ENCODE measurements around the gene ANKRD36.
A peak's percentile ranks its signal among the peaks of the same experiment; 100 is the strongest.
"Not testable (repeated sequence)": the region's sequence is repeated elsewhere in the genome, so short reads cannot be mapped to it uniquely, and the experiment has no call there.

Gene ANKRD36

DNA sequence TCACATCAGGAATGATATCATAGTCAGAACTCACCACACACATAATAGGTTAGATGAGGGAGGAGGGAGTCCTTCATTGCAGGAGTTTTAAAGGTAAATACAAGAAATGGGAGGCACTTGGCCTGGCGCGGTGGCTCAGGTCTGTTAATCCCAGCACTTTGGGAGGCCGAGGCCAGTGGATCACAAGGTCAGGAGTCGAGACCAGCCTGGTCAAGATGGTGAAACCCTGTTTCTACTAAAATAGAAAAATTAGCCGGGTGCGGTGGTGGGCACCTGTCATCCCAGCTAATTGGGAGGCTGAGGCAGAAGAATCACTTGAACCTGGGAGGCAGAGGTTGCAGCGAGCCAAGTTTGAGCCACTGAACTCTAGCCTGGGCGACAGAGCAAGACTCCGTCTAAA lies 1.7 kb upstream of the ANKRD36 start:
- DNase-seq (ENCODE audit: low read depth, low spot score); H3K4me3 ChIP-seq (ENCODE audit: low read length): not testable (repeated sequence)

DNA sequence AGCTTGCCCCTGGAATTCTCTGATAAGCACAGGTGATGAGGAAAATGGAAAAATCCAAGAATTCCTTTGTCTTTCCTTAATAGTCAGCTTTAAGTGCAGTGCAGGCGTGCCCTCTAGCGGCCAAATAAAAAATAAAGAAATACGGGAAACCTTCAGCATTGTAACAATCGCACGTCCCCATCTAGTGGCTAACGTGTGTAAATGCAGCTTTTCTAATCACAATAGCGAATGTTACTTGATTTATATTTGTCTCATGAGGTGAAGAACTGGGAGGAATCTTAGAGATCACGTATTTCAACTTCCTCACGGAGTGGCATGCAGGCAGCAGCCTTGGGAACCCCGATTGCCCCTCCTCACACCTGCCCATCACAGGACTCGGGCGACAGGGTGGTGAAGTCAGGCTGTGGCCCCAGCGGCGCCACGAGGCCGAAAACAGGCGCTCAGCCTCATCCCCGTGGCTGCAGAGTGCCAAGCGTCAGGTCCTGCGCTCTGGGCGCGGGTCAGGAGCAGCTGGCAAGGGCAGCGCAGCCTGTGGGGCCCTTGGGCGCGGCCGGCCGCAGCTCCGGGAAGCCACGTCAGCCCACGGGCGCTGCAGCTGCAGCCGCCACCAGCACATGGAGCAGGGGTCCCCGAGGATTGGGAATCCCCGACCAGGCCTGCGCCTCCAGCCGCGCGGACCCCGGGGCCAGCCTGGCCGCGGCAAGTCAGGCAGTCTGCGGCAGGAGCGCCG lies 468 bp upstream of the ANKRD36 start:
- peak; percentile 42 for DNase-seq (ENCODE audit: low read depth, low spot score)
- peak overlapping the region; percentile 78 for H3K4me3 ChIP-seq (ENCODE audit: low read length)

DNA sequence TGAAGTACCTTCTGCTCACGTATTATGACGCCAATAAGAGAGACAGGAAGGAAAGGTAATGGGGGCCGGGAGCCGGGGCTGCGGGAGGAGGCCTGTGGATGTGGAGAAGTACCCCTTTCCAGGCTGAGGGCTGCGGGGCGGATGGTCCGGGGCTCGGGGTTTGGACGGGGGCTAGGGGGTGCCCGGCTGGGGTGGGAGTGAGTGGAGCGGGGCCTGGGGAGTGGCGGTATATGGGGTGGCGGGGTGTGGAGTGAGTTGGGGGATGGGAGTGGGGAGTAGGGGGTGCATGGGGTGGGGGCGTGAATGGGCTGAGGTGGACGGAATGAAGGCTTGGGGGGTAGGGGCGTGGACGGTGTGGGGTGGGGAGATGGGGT lies 916 bp downstream of the ANKRD36 start:
- not testable (repeated sequence) for DNase-seq (ENCODE audit: low read depth, low spot score)
- peak overlapping the region; percentile 78 for H3K4me3 ChIP-seq (ENCODE audit: low read length)

DNA sequence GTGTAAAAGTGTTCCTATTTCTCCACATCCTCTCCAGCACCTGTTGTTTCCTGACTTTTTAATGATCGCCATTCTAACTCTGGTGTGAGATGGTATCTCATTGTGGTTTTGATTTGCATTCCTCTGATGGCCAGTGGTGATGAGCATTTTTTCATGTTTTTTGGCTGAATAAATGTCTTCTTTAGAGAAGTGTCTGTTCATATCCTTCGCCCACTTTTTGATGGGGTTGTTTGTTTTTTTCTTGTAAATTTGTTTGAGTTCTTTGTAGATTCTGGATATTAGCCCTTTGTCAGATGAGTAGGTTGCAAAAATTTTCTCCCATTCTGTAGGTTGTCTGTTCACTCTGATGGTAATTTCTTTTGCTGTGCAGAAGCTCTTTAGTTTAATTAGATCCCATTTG lies 16.1 kb downstream of the ANKRD36 start:
- not testable (repeated sequence) for DNase-seq (ENCODE audit: low read depth, low spot score); H3K4me3 ChIP-seq (ENCODE audit: low read length)

DNA sequence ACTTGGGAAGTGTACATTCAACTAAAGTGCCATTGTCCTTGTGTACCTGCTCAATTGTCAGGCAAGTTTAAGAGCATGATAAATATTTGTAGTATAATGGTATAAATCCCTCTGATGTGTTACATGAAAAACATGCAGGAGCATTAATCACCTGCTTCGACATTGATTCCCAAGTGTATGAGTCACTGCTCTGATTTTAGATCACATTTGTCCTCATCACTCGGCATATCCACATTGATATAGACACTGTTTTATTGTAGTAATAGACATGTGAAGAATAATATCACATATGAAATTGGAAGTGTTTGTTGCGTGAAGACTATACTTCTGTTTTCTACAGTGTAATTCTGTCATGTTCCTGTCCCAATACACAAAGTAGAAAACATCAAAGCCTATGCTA lies 31.1 kb downstream of the ANKRD36 start:
- not testable (repeated sequence) for H3K4me3 ChIP-seq (ENCODE audit: low read length); DNase-seq (ENCODE audit: low read depth, low spot score)

DNA sequence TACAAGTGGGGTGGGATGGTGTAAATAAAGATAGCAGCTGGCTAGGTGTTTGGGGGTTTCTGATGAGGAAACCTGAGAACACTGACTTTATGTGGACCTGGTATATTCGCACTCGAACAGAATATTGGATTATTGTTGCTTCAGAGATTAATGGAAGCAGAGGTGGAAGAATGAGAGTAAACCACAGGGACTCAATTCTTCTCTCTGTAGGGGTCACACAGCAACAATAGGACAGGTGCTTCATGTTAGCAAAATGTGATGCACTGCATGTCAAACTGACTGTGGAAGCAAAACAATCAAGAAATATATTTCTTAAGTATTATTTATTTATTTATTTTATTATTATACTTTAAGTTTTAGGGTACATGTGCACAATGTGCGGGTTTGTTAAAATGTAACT lies 53.6 kb downstream of the ANKRD36 start:
- H3K4me3 ChIP-seq (ENCODE audit: low read length); DNase-seq (ENCODE audit: low read depth, low spot score): not testable (repeated sequence)

DNA sequence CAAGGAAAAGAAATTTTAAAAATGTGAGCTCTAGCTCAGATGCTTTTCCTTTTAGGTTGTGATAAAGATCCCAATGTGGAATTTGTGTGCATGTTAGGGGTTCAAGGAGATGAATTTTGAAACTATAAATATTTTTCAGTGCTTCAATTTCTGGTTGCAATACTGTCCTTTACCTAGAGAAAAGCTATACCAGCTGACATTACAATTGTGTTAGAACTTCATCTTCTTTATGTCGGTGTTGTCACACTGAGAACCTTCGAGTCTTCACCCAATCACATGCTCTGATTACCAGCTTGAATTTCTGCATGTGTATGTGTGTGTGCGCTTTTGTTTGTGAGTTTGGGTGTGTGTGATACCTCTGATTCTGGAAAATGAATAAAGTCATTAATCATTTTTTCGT lies 55.0 kb downstream of the ANKRD36 start:
- H3K4me3 ChIP-seq (ENCODE audit: low read length); DNase-seq (ENCODE audit: low read depth, low spot score): not testable (repeated sequence)

DNA sequence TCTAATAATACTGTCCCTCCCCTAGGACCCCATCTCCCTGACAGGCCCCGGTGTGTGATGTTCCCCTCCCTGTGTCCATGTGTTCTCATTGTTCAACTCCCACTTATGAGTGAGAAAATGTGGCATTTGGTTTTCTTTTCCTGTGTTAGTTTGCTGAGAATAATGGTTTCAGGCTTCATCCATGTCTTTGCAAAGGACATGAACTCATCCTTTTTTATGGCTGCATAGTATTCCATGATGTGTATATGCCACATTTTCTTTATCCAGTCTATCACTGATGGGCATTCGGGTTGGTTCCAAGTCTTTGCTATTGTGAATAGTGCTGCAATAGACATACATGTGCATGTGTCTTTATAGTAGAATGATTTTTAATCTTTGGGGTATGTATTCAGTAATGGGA lies 55.6 kb downstream of the ANKRD36 start:
- not testable (repeated sequence) for H3K4me3 ChIP-seq (ENCODE audit: low read length)

DNA sequence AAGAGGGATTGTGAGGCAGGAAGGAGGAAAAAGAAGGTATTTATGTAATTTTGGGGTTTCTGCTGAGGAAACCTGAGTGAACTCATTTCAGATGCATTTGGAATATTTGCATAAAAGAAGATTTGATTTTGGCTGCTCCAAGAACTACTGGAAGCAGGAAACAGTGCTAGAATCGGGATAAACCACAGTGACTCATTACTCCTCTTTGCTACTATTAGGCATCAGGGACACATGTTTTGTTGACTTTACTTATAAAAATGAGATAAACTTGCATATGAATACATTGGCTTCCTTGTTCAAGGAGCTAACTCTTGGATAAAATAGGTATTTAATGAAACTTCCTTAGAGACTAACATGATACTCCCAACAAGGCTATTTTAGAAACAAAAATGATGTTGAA lies 67.4 kb downstream of the ANKRD36 start:
- not testable (repeated sequence) for H3K4me3 ChIP-seq (ENCODE audit: low read length); DNase-seq (ENCODE audit: low read depth, low spot score)

More for the DNA sequence above, 55.6 kb downstream of the ANKRD36 start:
- DNase-seq (ENCODE audit: low read depth, low spot score): not testable (repeated sequence)

DNA sequence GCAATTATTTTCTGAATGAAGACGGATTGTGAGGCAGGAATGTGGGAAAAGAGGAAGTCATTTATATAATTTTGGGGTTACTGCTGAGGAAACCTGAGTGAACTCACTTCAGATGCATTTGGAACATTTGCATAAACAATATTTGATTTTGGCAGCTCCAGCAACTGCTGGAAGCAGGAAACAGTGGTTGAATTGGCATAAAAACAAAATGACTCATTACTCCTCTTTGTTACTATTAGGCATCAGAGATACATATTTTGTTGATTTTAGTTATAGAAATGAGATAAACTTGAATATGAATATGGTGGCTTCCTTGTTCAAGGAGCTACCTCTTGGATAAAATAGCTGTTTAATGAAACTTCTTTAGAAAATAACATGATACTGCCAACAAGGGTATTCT lies 82.4 kb downstream of the ANKRD36 start:
- DNase-seq (ENCODE audit: low read depth, low spot score); H3K4me3 ChIP-seq (ENCODE audit: low read length): not testable (repeated sequence)

DNA sequence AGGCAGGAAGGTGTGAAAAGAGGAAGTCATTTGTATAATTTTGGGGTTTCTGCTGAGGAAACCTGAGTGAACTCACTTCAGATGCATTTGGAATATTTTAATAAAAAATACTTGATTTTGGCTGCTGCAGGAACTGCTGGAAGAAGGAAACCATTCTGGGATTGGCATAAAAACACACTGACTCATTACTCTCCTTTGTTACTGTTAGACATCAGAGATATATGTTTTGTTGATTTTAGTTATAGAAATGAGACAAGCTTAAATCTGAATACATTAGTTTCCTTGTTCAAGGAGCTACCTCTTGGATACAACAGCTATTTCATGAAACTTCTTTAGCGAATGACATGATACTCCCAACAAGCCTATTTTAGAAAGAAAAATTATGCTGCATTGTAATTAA lies 84.3 kb downstream of the ANKRD36 start:
- not testable (repeated sequence) for DNase-seq (ENCODE audit: low read depth, low spot score); H3K4me3 ChIP-seq (ENCODE audit: low read length)

DNA sequence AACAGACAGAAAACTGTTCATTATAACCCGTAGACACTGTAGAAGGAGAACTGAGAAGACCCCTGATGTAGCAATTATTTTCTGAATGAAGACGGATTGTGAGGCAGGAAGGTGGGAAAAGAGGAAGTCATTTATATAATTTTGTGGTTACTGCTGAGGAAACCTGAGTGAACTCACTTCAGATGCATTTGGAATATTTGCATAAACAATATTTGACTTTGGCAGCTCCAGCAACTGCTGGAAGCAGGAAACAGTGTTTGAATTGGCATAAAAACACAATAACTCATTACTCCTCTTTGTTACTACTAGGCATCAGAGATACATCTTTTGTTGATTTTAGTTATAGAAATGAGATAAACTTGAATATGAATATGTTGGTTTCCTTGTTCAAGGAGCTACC lies 87.9 kb downstream of the ANKRD36 start:
- DNase-seq (ENCODE audit: low read depth, low spot score); H3K4me3 ChIP-seq (ENCODE audit: low read length): not testable (repeated sequence)

DNA sequence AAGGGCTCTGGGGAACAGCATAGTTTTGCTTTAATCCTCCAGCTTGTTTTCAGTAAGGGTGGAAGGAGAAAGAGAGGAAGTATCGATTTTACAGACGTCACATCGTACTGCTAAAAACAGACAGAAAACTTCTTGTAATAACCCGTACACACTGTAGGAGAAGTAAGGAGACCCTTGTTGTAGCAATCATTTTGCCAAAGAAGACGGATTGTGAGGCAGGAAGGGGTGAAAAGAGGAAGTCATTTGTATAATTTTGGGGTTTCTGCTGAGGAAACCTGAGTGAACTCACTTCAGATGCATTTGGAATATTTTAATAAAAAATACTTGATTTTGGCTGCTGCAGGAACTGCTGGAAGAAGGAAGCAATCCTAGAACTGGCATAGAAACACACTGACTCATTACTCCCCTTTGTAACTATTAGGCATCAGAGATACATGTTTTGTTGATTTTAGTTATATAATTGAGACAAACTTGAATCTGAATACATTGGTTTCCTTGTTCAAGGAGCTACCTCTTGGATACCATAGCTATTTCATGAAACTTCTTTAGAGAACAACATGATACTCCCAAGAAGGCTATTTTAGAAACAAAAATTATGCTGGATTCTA lies 89.8 kb downstream of the ANKRD36 start:
- not testable (repeated sequence) for DNase-seq (ENCODE audit: low read depth, low spot score)

DNA sequence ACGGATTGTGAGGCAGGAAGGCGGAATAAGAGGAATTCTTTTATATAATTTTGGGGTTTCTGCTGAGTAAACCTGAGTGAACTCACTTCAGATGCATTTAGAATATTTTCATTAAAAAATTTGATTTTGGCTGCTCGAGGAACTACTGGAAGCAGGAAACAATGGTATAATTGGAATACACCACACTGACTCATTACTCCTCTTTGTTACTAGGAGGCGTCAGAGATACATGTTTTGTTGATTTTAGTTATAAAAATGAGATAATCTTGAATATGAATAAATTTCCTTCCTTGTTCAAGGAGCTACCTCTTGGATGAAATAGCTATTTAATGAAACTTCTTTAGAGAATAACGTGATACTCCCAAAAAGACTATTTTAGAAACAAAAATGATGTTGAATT lies 97.4 kb downstream of the ANKRD36 start:
- no peak overlapping the region for H3K4me3 ChIP-seq (ENCODE audit: low read length)
- DNase-seq (ENCODE audit: low read depth, low spot score): no peak

More for the DNA sequence above, 89.8 kb downstream of the ANKRD36 start:
- not testable (repeated sequence) for H3K4me3 ChIP-seq (ENCODE audit: low read length)

DNA sequence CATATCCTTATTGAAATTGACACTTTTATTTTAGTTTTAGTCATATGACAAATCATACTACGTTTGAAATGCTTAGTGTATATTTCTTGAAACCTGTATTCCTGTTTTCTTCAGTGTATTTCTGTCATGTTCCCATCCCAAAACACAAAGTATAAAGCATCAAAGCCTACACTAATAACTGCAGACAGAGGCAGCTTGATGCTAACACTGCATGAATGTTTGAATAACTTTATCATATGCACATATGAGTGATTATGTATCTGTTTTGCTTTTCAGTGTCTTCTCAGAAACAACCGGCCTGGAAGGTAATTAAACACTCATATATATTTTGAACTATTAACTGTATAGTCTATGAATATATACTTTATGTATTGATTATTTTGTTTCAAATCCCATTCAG lies 102.1 kb downstream of the ANKRD36 start:
- not testable (repeated sequence) for DNase-seq (ENCODE audit: low read depth, low spot score); H3K4me3 ChIP-seq (ENCODE audit: low read length)

DNA sequence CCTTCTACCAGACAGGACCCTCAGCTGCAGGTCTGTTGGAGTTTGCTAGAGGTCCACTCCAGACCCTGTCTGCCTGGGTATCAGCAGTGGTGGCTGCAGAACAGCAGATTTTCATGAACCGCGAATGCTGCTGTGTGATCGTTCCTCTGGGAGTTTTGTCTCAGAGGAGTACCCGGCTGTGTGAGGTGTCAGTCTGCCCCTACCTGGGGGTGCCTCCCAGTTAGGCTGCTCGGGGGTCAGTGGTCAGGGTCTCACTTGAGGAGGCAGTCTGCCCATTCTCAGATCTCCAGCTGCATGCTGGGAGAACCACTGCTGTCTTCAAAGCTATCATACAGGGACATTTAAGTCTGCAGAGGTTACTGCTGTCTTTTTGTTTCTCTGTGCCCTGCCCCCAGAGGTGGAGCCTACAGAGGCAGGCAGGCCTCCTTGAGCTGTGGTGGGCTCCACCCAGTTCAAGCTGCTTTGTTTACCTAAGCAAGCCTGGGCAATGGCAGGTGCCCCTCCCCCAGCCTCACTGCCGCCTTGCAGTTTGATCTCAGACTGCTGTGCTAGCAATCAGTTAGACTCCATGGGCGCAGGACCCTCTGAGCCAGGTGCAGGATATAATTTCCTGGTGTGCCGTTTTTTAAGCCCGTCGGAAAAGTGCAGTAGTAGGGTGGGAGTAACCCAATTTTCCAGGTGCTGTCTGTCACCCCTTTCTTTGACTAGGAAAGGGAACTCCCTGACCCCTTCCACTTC lies 118.1 kb downstream of the ANKRD36 start:
- not testable (repeated sequence) for DNase-seq (ENCODE audit: low read depth, low spot score); H3K4me3 ChIP-seq (ENCODE audit: low read length)

DNA sequence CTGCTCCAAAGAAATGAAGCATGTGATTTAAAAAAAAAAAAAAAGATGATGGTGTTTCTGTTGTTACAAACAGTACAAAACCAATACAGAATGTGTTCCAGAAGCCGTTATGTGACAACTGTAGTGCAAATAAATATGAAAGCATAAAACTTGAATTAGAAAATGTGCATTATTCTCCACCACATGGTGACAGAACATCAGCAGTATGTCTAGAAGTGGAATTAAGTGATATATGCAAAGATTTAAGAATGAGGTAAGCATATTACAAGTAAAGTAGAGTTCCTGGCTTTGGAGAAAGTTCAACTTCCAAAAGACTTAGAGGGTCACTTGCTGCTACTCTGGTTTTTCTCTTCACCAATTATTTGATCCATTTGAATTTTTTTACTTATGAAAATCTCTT lies 120.0 kb downstream of the ANKRD36 start:
- not testable (repeated sequence) for H3K4me3 ChIP-seq (ENCODE audit: low read length); DNase-seq (ENCODE audit: low read depth, low spot score)

DNA sequence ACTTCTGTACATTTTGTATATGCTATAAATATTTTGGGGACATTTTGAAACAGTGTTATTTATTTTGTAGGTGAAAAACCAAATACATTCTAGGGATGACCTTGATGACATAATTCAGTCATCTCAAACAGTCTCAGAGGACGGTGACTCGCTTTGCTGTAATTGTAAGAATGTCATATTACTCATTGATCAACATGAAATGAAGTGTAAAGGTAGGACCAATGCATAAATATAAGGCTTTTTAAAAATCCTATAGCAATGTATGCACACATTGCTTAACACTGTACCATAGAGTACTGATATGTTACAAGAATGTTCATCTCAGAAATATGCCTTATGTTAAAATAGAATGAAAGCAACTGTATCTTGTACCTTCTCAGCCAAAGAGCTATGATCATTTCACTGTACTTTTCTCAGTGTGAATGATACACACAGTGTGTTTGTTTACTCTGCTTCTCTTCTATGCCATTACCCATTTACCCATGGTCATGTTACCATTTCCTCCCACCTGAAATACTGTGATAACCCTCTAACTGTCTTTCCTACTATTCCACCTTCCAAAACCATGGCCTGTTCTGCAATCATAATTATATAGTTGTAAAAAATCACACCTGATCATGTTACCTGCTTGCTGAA lies 120.8 kb downstream of the ANKRD36 start:
- H3K4me3 ChIP-seq (ENCODE audit: low read length); DNase-seq (ENCODE audit: low read depth, low spot score): not testable (repeated sequence)

DNA sequence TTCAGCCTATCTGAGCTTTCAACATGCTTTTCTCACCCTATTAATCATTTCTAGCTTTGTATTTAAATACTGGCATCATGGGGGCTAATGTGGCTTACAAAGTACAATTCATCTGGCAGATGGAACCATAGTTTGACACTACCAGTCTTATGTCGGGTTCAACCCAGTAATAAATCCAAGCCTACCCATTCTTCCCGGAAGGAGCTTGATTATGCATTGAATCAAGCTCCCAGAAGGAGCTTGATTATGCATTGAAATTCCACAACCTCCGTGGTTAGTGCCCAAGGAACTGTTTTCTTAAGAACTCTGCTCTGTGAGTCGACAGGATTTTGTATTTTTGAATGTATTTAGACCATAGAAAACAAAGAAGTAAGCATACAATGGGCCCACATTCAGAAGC lies 148.2 kb downstream of the ANKRD36 start:
- DNase-seq (ENCODE audit: low read depth, low spot score); H3K4me3 ChIP-seq (ENCODE audit: low read length): not testable (repeated sequence)

DNA sequence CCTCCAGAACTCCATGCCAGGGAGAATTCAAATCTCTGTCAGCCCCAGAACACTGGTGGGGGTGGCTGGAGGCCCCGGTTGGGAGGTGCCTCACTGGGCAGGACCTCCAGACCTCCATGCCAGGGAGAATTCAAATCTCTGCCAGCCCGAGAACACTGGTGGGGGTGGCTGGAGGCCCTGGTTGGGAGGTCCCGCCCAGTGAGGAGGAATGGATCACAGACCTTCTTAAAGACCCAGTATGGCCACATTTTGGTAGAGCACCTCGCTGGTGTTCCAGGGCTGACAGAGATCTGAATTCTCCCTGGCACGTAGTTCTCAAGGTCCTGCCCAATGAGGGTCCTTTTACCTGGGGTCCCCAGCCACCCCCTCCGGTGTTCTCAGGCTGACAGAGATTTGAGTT lies 153.5 kb downstream of the ANKRD36 start:
- DNase-seq (ENCODE audit: low read depth, low spot score); H3K4me3 ChIP-seq (ENCODE audit: low read length): not testable (repeated sequence)

Measured in Jurkat, Clone E6-1 (cell line).